Measurements from ENCODE around the gene EXOC4. TPM values are rescaled to one million over a fixed set of nuclear protein-coding genes. Genes with fewer than 3 reads are reported as not detected.

EXOC4 gene
- total RNA-seq, 1 experiment from 2014 or later = 75.8 TPM

- no peak overlapping the region; a peak in 1 of 5 replicates for H3K4me3 Mint-ChIP-seq
- peak overlapping the region; percentile 75 for H3K27ac ChIP-seq (ENCODE audit: insufficient read length, low read depth, low read length)
- H2BK12ac ChIP-seq (ENCODE audit: insufficient read length, low read depth, low read length) = no peak overlapping the region
- no peaks in the 10 kb centered on the region for H3K79me1 ChIP-seq (ENCODE audit: insufficient read depth, low read depth, low read length, poor library complexity, severe bottlenecking)
- H2BK5ac ChIP-seq (ENCODE audit: insufficient read length, low read length) = no peak overlapping the region
- peak overlapping the region; percentile 60 for H3K4me2 ChIP-seq (ENCODE audit: insufficient read depth, insufficient read length, low read length)
- no peaks in the 10 kb centered on the region for H3K27me3 ChIP-seq (ENCODE audit: insufficient read depth, low read length)
- no peak overlapping the region for H3T11ph ChIP-seq (ENCODE audit: low read length)
- H3K18ac ChIP-seq (ENCODE audit: insufficient read length, low read depth, low read length) = no peak overlapping the region
- H3K4me1 ChIP-seq (ENCODE audit: insufficient read depth, low read length) = peaks cover 4% of the 10 kb centered on the region
- peaks cover 11 to 23% (median 16%) of the 10 kb centered on the region in 3 experiments for H3K36me3 Mint-ChIP-seq (ENCODE audit: insufficient read depth in 1 of 3, low read depth in 3 of 3)
- no peak overlapping the region for H2AK5ac ChIP-seq (ENCODE audit: insufficient read length, low read length)
- H3K9ac ChIP-seq (ENCODE audit: extremely low read depth, insufficient read length, low read length) = no peak overlapping the region
- DNase-seq = no peak
- no peak overlapping the region for H3K14ac ChIP-seq (ENCODE audit: insufficient read depth, low read length)
- H3K4me1 Mint-ChIP-seq = peaks cover 24 to 28% of the 10 kb centered on the region in 2 experiments
- no peaks in the 10 kb centered on the region for H4K20me1 ChIP-seq (ENCODE audit: control insufficient read depth, insufficient read depth, insufficient read length)
- H3K4ac ChIP-seq (ENCODE audit: low read depth, low read length) = no peak overlapping the region
- H3K23ac ChIP-seq (ENCODE audit: insufficient read length, low read depth, low read length) = no peak overlapping the region
- H3K23me2 ChIP-seq (ENCODE audit: insufficient read length, low read depth, low read length, poor library complexity, severe bottlenecking) = no peaks in the 10 kb centered on the region
- no peak overlapping the region for H2BK120ac ChIP-seq (ENCODE audit: low read depth, low read length, poor library complexity, severe bottlenecking)
- no peaks in the 10 kb centered on the region for H3K79me2 ChIP-seq (ENCODE audit: insufficient read depth, low read length)
- peaks cover 6 to 8% of the 10 kb centered on the region in 2 experiments; a peak in 3 of 5 replicates for H3K9me3 Mint-ChIP-seq
- H4K8ac ChIP-seq (replicated peaks; ENCODE audit: insufficient read length, low read depth, low read length) = no peak overlapping the region
- no peak overlapping the region for H2AFZ ChIP-seq (ENCODE audit: low read length)
- peak overlapping the region; percentile 4 to 49 (median 15); a peak in 6 of 7 replicates for H3K27ac Mint-ChIP-seq
- H2BK15ac ChIP-seq (ENCODE audit: low read depth, low read length) = no peak overlapping the region
- no peak overlapping the region for H4K91ac ChIP-seq (ENCODE audit: insufficient read length, low read depth, low read length)
- TF ChIP-seq, protein P1, sequence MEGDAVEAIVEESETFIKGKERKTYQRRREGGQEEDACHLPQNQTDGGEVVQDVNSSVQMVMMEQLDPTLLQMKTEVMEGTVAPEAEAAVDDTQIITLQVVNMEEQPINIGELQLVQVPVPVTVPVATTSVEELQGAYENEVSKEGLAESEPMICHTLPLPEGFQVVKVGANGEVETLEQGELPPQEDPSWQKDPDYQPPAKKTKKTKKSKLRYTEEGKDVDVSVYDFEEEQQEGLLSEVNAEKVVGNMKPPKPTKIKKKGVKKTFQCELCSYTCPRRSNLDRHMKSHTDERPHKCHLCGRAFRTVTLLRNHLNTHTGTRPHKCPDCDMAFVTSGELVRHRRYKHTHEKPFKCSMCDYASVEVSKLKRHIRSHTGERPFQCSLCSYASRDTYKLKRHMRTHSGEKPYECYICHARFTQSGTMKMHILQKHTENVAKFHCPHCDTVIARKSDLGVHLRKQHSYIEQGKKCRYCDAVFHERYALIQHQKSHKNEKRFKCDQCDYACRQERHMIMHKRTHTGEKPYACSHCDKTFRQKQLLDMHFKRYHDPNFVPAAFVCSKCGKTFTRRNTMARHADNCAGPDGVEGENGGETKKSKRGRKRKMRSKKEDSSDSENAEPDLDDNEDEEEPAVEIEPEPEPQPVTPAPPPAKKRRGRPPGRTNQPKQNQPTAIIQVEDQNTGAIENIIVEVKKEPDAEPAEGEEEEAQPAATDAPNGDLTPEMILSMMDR (conservative IDR thresholded peaks at IDR 0.05) = no peak
- WGBS (ENCODE audit: extremely low coverage, insufficient read length, low lambda C conversion rate) = no CpG with 5 or more reads among the region's 2 CpGs
- H4K5ac ChIP-seq (ENCODE audit: insufficient read length, low read depth, low read length) = no peak overlapping the region
- H3K9me3 ChIP-seq (ENCODE audit: control insufficient read depth, low read depth, low read length) = no peaks in the 10 kb centered on the region
- H3K56ac ChIP-seq (ENCODE audit: insufficient read length, low read depth, low read length) = no peak overlapping the region
- H3K27me3 Mint-ChIP-seq (ENCODE audit: low read depth) = no peaks in the 10 kb centered on the region
- H2BK20ac ChIP-seq (ENCODE audit: low read depth, low read length, poor library complexity, severe bottlenecking) = no peak overlapping the region
Observed at GRCh38 chr7:133360201-133360600, 107.3 kb downstream of the EXOC4 start.
